Vagina (tissue), 2 donors: ENCODE data around the gene BTD. TPM values are rescaled to one million over a fixed set of nuclear protein-coding genes. Genes with fewer than 3 reads are reported as not detected.

Experiments
- DNase-seq, 2 donors: peaks; one replicate each; pipeline ENCODE4 v3.0.0-alpha.2; 2017; ENCODE audit errors: extremely low spot score in 2 of 2
- H3K27ac ChIP-seq: fragments of 200-600 bp; sonication (generic); one replicate; pipeline ENCODE4 v1.5.1; 2019
- H3K27me3 ChIP-seq: fragments of 200-600 bp; sonication (generic); one replicate; pipeline ENCODE4 v1.5.1; 2019
- H3K36me3 ChIP-seq, 2 donors: fragments of 200-600 bp; sonication (generic); one replicate each; pipeline ENCODE4 v1.5.1; 2017 to 2019
- H3K4me1 ChIP-seq: fragments of 200-600 bp; sonication (generic); one replicate; pipeline ENCODE4 v1.5.1; 2019
- H3K4me3 ChIP-seq, 2 donors: fragments of 200-600 bp; sonication (generic); 1 replicate in 1 of 2; 2 replicates in 1 of 2; pipeline ENCODE4 v1.5.1; 2016 to 2019
- H3K9me3 ChIP-seq: fragments of 200-600 bp; sonication (generic); one replicate; pipeline ENCODE4 v1.5.1; 2019
- CTCF ChIP-seq, 3 experiments: fragments of 450-650 bp in 2 of 3; fragments of 200-600 bp in 1 of 3; sonication (generic) in 1 of 3; IDR thresholded peaks; one replicate each; pipeline ENCODE4 v1.5.1; 2017 to 2019; ENCODE audit warnings: antibody characterized with exemption in 3 of 3, mild to moderate bottlenecking in 2 of 3, moderate library complexity in 2 of 3
- POLR2A ChIP-seq, 2 donors: fragments of 450-650 bp; IDR thresholded peaks; one replicate each; pipeline ENCODE4 v1.6.1; 2017; ENCODE audit warnings: antibody characterized with exemption in 2 of 2, mild to moderate bottlenecking in 2 of 2, moderate library complexity in 2 of 2
- POLR2AphosphoS5 ChIP-seq, 2 donors: sonication (generic); formaldehyde crosslinking; IDR thresholded peaks; one replicate each; pipeline ENCODE4 v1.9.0; 2017; ENCODE audit warnings: antibody characterized with exemption in 2 of 2, mild to moderate bottlenecking in 2 of 2, low read depth in 1 of 2; ENCODE audit not compliant: insufficient read depth in 1 of 2
- intact Hi-C: fragments of 100-400 bp; cut with DNase I; formaldehyde crosslinking; loops from one replicate; pipeline ENCODE4 v1.15.1; 2023
- total RNA-seq: library from RNA; depleted of rRNA; stranded (reverse); fragments of >200 nt; gene quantifications from one replicate; pipeline ENCODE4 v1.2.3, GENCODE V29; 2016

Gene BTD
- total RNA-seq, 1 donor from 2014 or later, result 10.6 TPM

- intact Hi-C loops, result loop anchor here (10.0 kb wide), 1 partner anchor 184 kb away; no protein-coding TSS in a partner anchor
- Histone ChIP-seq H3K9me3 (no peaks in the 10 kb centered on the region), H3K4me3 (peak overlapping the region; percentile 2 to 29)
Measured at GRCh38 chr3:15630646-15631350, 29.3 kb downstream of the BTD start.

GRCh38 chr3:15631426-15632211 is 30.1 kb downstream of the BTD start:
- Histone ChIP-seq H3K27ac (peak overlapping the region; percentile 88), H3K4me1 (peaks cover 53% of the 10 kb centered on the region)
- intact Hi-C loops, result loop anchor here (10.0 kb wide), 1 partner anchor 183 kb away; no protein-coding TSS in a partner anchor

More at GRCh38 chr3:15630646-15631350, 29.3 kb downstream of the BTD start:
- no peak for DNase-seq
- H3K4me1 ChIP-seq, result peaks cover 44% of the 10 kb centered on the region
- H3K36me3 ChIP-seq, result no peaks in the 10 kb centered on the region
- TF ChIP-seq POLR2A (IDR thresholded peaks at IDR 0.05), result no peak
- TF ChIP-seq POLR2AphosphoS5 (IDR thresholded peaks at IDR 0.05; ENCODE audit: insufficient read depth in 1 of 2, low read depth in 1 of 2), result no peak
- no peak for TF ChIP-seq CTCF (IDR thresholded peaks at IDR 0.05)
- peak overlapping the region; percentile 88 for H3K27ac ChIP-seq
- H3K27me3 ChIP-seq, result no peaks in the 10 kb centered on the region

GRCh38 chr3:15632212-15632580 is 30.7 kb downstream of the BTD start:
- H3K4me3 ChIP-seq, result no peak overlapping the region
- peaks cover 58% of the 10 kb centered on the region for H3K4me1 ChIP-seq
- H3K27me3 ChIP-seq, result no peaks in the 10 kb centered on the region
- no peak for DNase-seq
- H3K9me3 ChIP-seq, result no peaks in the 10 kb centered on the region
- H3K36me3 ChIP-seq, result no peaks in the 10 kb centered on the region
- no peak for TF ChIP-seq CTCF (IDR thresholded peaks at IDR 0.05)
- no peak for TF ChIP-seq POLR2AphosphoS5 (IDR thresholded peaks at IDR 0.05; ENCODE audit: insufficient read depth in 1 of 2, low read depth in 1 of 2)
- no peak for TF ChIP-seq POLR2A (IDR thresholded peaks at IDR 0.05)
- H3K27ac ChIP-seq, result peak overlapping the region; percentile 88
- intact Hi-C loops, result loop anchor here (10.0 kb wide), 1 partner anchor 183 kb away; no protein-coding TSS in a partner anchor

More at GRCh38 chr3:15631426-15632211, 30.1 kb downstream of the BTD start:
- no peaks in the 10 kb centered on the region for H3K36me3 ChIP-seq
- no peak overlapping the region for H3K4me3 ChIP-seq
- DNase-seq, result no peak
- no peak for TF ChIP-seq CTCF (IDR thresholded peaks at IDR 0.05)
- no peak for TF ChIP-seq POLR2A (IDR thresholded peaks at IDR 0.05)
- no peak for TF ChIP-seq POLR2AphosphoS5 (IDR thresholded peaks at IDR 0.05; ENCODE audit: insufficient read depth in 1 of 2, low read depth in 1 of 2)
- H3K9me3 ChIP-seq, result no peaks in the 10 kb centered on the region
- H3K27me3 ChIP-seq, result no peaks in the 10 kb centered on the region

GRCh38 chr3:15633159-15633558 is 31.6 kb downstream of the BTD start:
- peaks cover 59% of the 10 kb centered on the region for H3K4me1 ChIP-seq
- no peaks in the 10 kb centered on the region for H3K27me3 ChIP-seq
- TF ChIP-seq CTCF (IDR thresholded peaks at IDR 0.05), result no peak
- TF ChIP-seq POLR2A (IDR thresholded peaks at IDR 0.05), result no peak
- TF ChIP-seq POLR2AphosphoS5 (IDR thresholded peaks at IDR 0.05; ENCODE audit: insufficient read depth in 1 of 2, low read depth in 1 of 2), result no peak
- H3K9me3 ChIP-seq, result no peaks in the 10 kb centered on the region
- intact Hi-C loops, result loop anchor here (10.0 kb wide), 1 partner anchor 182 kb away; no protein-coding TSS in a partner anchor
- H3K36me3 ChIP-seq, result no peaks in the 10 kb centered on the region
- H3K4me3 ChIP-seq, result no peak overlapping the region
- H3K27ac ChIP-seq, result peak overlapping the region; percentile 88
- no peak for DNase-seq
